ENCODE results near the gene ST6GAL1.

DNA sequence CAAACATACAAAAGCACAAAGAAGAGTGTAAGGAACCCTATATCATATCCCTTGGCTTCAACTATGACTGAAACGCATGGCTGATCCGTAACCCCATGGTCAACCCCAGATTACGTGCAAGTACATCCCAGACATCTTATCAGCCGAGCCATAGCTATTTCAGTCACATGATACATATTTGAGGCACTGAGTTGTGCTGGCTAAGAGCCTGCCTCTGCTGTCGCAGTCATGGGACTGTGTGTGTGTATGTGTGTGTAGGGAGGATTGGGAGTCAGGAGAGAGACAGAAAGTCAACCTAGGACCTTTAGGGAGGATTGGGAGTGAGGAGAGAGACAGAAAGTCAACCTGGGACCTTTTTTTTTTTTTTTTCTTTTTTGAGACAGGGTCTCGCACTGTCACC, 8.4 kb downstream of the ST6GAL1 start:
- TF ChIP-seq, protein P1, sequence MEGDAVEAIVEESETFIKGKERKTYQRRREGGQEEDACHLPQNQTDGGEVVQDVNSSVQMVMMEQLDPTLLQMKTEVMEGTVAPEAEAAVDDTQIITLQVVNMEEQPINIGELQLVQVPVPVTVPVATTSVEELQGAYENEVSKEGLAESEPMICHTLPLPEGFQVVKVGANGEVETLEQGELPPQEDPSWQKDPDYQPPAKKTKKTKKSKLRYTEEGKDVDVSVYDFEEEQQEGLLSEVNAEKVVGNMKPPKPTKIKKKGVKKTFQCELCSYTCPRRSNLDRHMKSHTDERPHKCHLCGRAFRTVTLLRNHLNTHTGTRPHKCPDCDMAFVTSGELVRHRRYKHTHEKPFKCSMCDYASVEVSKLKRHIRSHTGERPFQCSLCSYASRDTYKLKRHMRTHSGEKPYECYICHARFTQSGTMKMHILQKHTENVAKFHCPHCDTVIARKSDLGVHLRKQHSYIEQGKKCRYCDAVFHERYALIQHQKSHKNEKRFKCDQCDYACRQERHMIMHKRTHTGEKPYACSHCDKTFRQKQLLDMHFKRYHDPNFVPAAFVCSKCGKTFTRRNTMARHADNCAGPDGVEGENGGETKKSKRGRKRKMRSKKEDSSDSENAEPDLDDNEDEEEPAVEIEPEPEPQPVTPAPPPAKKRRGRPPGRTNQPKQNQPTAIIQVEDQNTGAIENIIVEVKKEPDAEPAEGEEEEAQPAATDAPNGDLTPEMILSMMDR (IDR thresholded peaks at IDR 0.05) = no peak
- TF ChIP-seq POLR2AphosphoS5 (IDR thresholded peaks at IDR 0.05) (no peak), POLR2A (IDR thresholded peaks at IDR 0.05) (no peak), EP300 (IDR thresholded peaks at IDR 0.05) (no peak)

All from gastroesophageal sphincter (tissue), 3 donors.